HFFc6 (cell line): Measurements from ENCODE around the gene ADGRF5. TPM values are rescaled to one million over a fixed set of nuclear protein-coding genes. Genes with fewer than 3 reads are reported as not detected.

ENCODE experiments used
- DNase-seq: peaks from one replicate; pipeline ENCODE4 v3.0.0-alpha.2; 2018
- H3K27ac Mint-ChIP-seq: 2 replicates; pipeline ENCODE4 v1.8.0; 2020; ENCODE audit warnings: mild to moderate bottlenecking, mixed read lengths
- H3K27me3 Mint-ChIP-seq: 2 replicates; pipeline ENCODE4 v1.8.0; 2021; ENCODE audit warnings: mild to moderate bottlenecking, moderate library complexity, mixed read lengths; ENCODE audit not compliant: insufficient read depth
- H3K36me3 Mint-ChIP-seq: 2 replicates; pipeline ENCODE4 v1.8.0; 2021; ENCODE audit warnings: low read depth, mixed read lengths
- H3K4me1 Mint-ChIP-seq: 2 replicates; pipeline ENCODE4 v1.8.0; 2020; ENCODE audit warnings: low read depth, mixed read lengths
- H3K4me3 Mint-ChIP-seq: 2 replicates; pipeline ENCODE4 v1.8.0; 2020; ENCODE audit warnings: mild to moderate bottlenecking, moderate library complexity, mixed read lengths
- H3K9me3 Mint-ChIP-seq: 2 replicates; pipeline ENCODE4 v1.8.0; 2020; ENCODE audit warnings: mild to moderate bottlenecking, mixed read lengths
- total RNA-seq, 6 experiments: library from RNA; stranded (reverse); fragmentation: NEBNext Ultra II Directional; extraction: Animal tissue kit (Norgen Biotek cat#: 25700); gene quantifications; 2 replicates in 1 of 6; 3 replicates in 5 of 6; pipeline ENCODE4 v1.2.3, GENCODE V29; 2021
- TF ChIP-seq, protein P1 (sequence below): fragments of 200-600 bp; sonication (generic); IDR thresholded peaks from 2 replicates; pipeline ENCODE4 v1.5.0; 2021; ENCODE audit warnings: antibody characterized with exemption, mild to moderate bottlenecking

The ADGRF5 gene
- total RNA-seq, 6 experiments from 2014 or later: 0.06 to 0.26 (median 0.20) TPM; not detected in 2

DNA sequence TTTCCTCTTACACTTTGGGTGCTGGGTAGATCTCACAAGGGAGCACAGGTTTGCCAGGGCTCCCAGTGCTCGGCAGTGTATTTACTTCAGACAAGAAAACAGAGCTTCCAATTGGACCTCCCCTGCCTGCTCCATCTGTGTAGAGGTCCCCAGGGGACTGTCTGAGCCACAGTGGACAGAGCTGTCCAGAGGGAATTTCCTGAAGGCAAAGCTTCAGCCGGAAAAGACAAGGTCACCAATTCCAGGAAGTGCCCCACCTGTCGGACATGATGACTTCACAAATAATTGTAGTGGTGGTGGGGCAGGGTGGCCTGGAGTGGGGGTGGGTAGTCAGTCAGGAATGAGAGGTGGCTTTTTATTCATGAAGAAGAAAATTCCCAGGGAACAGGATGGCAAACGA is 18.6 kb downstream of the ADGRF5 start:
- Mint-ChIP-seq H3K36me3 (no peaks in the 10 kb centered on the region), H3K9me3 (no peaks in the 10 kb centered on the region; the same call in 1 of the 2 replicates), H3K4me1 (no peaks in the 10 kb centered on the region), H3K4me3 (no peak overlapping the region), H3K27me3 (peaks cover 9% of the 10 kb centered on the region), H3K27ac (no peak overlapping the region)
- DNase-seq: no peak
- TF ChIP-seq, protein P1, sequence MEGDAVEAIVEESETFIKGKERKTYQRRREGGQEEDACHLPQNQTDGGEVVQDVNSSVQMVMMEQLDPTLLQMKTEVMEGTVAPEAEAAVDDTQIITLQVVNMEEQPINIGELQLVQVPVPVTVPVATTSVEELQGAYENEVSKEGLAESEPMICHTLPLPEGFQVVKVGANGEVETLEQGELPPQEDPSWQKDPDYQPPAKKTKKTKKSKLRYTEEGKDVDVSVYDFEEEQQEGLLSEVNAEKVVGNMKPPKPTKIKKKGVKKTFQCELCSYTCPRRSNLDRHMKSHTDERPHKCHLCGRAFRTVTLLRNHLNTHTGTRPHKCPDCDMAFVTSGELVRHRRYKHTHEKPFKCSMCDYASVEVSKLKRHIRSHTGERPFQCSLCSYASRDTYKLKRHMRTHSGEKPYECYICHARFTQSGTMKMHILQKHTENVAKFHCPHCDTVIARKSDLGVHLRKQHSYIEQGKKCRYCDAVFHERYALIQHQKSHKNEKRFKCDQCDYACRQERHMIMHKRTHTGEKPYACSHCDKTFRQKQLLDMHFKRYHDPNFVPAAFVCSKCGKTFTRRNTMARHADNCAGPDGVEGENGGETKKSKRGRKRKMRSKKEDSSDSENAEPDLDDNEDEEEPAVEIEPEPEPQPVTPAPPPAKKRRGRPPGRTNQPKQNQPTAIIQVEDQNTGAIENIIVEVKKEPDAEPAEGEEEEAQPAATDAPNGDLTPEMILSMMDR: no peak

DNA sequence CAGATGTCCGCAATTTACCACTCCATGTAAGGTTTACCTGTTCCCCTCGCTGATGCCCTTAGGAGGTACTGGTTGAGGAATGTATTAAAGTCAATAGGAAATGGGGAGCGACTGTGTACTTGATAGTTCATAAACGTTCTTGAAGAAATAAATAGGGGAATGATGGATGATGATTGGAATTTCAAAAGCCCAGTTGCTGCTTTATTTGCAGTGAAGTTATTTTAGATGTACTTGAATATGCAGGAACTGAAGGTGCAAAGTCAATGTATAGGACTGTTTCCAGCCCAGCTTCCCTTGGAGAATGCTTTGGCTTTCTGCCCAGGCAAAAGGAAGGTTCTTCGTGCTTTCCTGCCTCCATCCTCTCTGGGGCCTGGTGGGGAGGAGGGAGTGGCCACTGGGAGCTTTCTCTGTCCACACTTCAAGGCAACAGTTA is 19.8 kb downstream of the ADGRF5 start:
- TF ChIP-seq, protein P1: no peak
- peaks cover 13% of the 10 kb centered on the region for H3K27me3 Mint-ChIP-seq

DNA sequence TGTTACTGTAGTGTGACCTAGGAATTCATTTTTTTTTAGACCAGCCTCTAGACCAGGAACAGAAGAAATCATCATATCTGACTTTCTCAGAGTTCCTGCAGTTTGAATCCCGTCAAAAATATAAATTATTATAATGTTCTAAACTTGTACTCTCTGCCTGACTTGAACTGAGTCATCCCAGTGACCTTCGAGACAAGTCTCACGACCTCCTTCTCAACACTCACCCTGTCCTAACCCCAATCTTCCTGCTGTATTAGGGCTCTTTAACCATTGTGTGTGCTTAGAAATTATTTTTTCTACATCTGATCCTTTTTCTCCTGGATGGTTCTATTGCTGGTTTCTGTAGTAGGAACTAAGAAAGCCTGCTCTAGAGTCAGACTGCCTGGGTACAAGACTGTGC is 21.5 kb downstream of the ADGRF5 start:
- Mint-ChIP-seq H3K27ac (no peak overlapping the region), H3K36me3 (no peaks in the 10 kb centered on the region)
- TF ChIP-seq, protein P1: no peak

More for the DNA sequence above, 19.8 kb downstream of the ADGRF5 start:
- no peak for DNase-seq
- no peak overlapping the region for H3K4me3 Mint-ChIP-seq
- H3K36me3 Mint-ChIP-seq: no peaks in the 10 kb centered on the region
- no peak overlapping the region for H3K27ac Mint-ChIP-seq
- no peaks in the 10 kb centered on the region; the same call in 1 of the 2 replicates for H3K9me3 Mint-ChIP-seq
- H3K4me1 Mint-ChIP-seq: no peaks in the 10 kb centered on the region

DNA sequence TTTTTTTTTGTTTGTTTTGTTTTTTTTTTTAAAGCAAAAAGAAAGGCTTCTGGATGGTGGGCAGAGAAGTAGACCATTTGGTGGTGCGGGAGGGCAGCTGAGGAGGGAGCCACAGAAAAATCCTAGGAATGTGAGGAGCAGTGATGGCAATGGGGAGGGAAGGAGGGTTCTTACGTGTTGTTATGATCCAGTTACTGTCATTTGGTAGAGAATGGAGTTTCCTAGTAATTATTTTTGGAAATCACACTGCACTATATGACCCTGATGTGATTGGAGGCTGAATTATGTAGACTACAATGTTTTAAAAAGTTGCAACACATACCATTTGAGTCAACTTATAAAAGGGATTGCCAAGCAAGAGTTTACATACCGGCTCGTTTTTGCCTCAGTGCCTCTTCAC is 22.1 kb downstream of the ADGRF5 start:
- Mint-ChIP-seq H3K4me1 (no peaks in the 10 kb centered on the region), H3K36me3 (no peaks in the 10 kb centered on the region), H3K27me3 (peaks cover 15% of the 10 kb centered on the region), H3K9me3 (no peaks in the 10 kb centered on the region; the same call in 1 of the 2 replicates), H3K4me3 (no peak overlapping the region), H3K27ac (no peak overlapping the region)
- no peak for DNase-seq
- TF ChIP-seq, protein P1: no peak

More for the DNA sequence above, 21.5 kb downstream of the ADGRF5 start:
- peaks cover 15% of the 10 kb centered on the region for H3K27me3 Mint-ChIP-seq
- H3K4me3 Mint-ChIP-seq: no peak overlapping the region
- H3K4me1 Mint-ChIP-seq: no peaks in the 10 kb centered on the region
- no peaks in the 10 kb centered on the region; the same call in 1 of the 2 replicates for H3K9me3 Mint-ChIP-seq
- DNase-seq: no peak

DNA sequence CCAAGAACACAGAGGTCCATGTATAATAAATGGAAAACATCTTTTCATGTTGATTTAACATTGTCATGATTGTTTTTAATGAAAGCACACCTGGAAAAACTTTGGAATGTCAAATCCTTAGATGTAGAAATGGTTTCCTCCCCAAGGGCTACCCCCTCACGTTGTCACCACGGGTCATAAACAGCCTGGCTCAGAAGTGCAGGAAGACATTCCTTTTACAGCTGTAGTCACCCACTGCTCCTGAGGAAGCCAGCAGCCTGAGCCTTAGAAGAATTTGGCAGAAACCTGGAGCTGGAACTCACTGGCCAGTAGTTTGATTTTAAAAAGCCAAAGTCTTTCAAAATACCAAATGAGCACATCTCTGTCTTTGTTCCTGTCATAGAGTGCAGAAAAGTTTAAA is 23.7 kb downstream of the ADGRF5 start:
- no peaks in the 10 kb centered on the region; the same call in 1 of the 2 replicates for H3K9me3 Mint-ChIP-seq
- H3K27me3 Mint-ChIP-seq: peaks cover 12% of the 10 kb centered on the region
- no peak overlapping the region for H3K4me3 Mint-ChIP-seq
- no peak for DNase-seq
- no peak overlapping the region for H3K27ac Mint-ChIP-seq
- H3K36me3 Mint-ChIP-seq: no peaks in the 10 kb centered on the region
- TF ChIP-seq, protein P1: no peak
- H3K4me1 Mint-ChIP-seq: no peaks in the 10 kb centered on the region

DNA sequence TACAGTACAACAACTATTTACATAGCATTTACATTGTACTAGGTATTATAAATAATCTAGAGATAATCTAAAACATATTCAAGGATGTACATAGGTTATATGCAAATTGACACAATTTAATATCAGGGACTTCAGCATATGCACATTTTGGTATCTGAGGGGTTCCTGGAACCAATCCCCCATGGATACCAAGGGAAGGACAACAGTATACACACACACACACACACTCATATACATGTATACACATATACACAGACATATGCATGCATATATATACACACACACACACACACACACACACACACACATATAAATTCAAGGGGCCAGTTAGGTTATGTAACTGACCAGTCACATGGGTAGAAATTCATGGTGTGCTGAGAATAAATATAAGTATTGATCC is 24.9 kb downstream of the ADGRF5 start:
- no peak overlapping the region for H3K4me3 Mint-ChIP-seq
- TF ChIP-seq, protein P1: no peak
- no peaks in the 10 kb centered on the region for H3K36me3 Mint-ChIP-seq
- no peak overlapping the region for H3K27ac Mint-ChIP-seq
- H3K9me3 Mint-ChIP-seq: no peaks in the 10 kb centered on the region; the same call in 1 of the 2 replicates
- no peak for DNase-seq
- H3K4me1 Mint-ChIP-seq: no peaks in the 10 kb centered on the region
- peaks cover 9% of the 10 kb centered on the region for H3K27me3 Mint-ChIP-seq
